HG02885 (cell line): Measurements from ENCODE around the gene CFAP99.
A peak's percentile ranks its signal among the peaks of the same experiment; 100 is the strongest.
"Not testable (repeated sequence)": the region's sequence is repeated elsewhere in the genome, so short reads cannot be mapped to it uniquely, and the experiment has no call there.

ENCODE experiments used
- ATAC-seq: cut with Tn5 transposase; IDR thresholded peaks from one replicate; pipeline ENCODE4 v1.9.1; 2021; ENCODE audit warnings: mild to moderate bottlenecking; ENCODE audit not compliant: unreplicated experiment, poor library complexity

CFAP99 gene

DNA sequence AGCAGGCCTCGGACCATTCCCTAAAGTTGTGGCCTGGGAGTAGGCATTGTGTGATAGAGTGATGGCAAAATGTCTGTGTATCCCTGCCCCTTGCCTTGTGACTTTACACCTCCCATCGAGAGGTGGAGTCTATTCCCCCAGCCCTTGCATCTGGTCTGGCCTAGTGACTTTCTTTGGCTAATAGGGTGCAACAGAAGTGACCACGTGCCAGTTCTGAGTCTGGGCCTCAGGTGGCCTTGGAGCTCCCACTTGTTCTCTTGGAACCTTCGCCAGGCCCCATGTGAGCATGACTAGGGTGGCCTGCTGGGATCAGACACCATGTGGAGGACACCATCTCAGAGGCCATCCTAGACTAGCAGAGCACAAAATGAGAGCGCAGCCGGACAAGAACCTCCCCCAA lies 46.3 kb downstream of the CFAP99 start:
- no peak for ATAC-seq

DNA sequence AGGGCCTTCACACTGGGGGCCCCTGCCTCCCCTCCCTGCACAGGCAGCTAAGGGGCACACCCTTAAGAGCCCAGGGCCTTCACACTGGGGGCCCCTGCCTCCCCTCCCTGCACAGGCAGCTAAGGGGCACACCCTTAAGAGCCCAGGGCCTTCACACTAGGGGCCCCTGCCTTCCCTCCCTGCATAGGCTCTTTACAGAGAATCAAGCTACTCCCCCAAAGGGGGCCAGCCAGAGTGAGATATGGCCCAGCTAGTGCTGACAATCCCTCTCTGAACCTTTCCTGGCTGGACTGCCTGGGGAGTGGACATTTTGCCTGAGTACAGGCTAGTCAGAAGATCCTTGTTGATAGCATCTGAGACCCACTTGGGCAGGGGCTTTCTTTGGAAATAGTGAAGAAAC lies 46.8 kb downstream of the CFAP99 start:
- not testable (repeated sequence) for ATAC-seq

DNA sequence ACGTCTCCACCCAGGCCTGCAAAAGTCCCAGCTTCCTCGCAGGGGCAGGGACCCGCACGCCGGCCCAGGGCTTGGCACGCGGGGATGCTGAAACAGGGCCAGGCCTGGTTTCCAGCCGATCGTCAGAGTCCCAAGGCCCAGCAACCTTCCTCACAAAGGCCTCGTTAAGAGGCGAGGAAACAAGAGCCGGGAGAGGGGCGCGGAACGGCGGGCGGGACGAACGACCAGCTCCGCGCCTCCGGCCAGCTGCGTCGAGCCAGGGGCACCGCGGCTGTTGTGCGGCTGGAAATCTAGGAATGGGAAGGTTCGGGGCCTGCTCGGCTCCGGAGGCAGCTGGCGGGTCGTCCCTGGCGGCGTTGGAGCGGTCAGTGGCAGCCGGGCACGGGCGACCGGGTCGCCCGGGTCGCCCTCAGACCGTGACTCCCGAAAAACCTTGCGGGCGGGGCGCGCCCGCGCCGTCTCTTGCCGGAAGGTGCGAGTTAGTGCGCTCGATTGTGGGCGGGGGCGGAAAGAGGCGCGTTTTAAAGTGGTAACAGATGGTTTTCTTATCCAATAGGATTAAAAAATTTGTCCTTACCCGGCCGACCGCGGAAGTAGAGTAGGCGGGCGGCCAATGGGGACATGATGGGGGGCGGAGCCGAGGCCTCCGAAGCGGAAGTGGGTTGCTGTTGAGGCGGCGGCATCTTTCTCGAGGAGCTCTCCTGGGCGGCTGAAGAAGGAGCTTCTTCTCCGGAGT lies 49.9 kb downstream of the CFAP99 start, which contains the start of gene RNF4:
RNF4 (plus strand) TSS at position 651 of the 736 bp plus-strand sequence. CDS start 21,388 bp downstream, outside the sequence.
- ATAC-seq = peak; percentile 84

DNA sequence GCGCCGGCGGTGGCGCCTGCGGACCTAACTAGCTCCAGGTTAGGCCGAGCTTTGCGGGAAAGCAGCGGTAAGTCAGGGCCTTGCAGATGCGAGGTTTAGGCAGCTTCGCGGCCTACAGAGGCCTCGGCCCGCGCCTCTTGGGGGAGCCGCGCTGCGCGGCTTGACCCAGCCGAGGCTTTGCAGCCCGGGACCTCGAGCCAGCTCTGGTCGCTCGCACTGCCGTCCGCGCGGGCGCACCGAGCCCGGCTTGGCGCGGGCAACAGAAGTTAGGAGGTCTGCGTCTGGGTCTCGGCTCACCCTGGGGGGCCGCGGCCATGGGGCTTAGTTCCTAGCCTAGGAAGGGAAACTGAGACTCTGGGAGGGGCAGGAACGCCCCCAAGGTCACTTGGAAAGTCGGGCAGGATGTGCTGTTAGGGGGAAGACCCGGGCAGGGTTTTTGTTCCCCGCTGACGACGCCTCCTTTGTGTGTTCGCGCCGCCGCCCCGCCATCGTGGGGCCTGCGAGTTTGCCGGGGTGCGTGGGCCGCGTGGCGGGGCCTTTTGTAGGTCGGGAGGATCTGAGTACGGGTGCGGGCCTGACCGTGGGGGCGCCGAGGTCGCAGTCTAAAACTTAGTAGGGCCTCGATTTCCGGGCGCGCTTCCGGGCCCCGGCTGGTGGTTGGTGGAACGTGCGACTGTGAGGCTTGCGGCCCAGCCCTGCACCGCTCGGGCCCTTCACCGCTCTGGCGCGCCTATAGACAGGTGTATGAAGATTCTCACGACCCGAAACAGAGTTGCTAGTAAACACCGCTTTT lies 50.6 kb downstream of the CFAP99 start:
- ATAC-seq = peak; percentile 51

DNA sequence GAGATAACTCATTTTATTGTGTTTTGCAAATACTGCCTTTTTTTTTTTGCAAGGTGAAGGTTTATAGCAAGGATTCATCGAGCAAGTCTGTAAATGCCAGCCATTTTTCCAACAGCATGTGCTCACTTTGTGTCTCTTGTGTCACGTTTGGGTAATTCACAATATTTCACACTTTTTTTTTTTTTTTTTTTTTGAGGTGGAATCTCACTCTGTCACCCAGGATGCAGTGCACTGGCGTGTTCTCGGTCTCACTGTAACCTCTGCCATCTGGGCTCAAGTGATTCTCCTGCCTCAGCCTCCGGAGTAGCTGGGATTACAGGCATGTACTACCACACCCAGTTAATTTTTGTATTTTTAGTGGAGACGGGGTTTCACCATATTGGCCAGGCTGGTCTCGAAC lies 52.0 kb downstream of the CFAP99 start:
- ATAC-seq = no peak

DNA sequence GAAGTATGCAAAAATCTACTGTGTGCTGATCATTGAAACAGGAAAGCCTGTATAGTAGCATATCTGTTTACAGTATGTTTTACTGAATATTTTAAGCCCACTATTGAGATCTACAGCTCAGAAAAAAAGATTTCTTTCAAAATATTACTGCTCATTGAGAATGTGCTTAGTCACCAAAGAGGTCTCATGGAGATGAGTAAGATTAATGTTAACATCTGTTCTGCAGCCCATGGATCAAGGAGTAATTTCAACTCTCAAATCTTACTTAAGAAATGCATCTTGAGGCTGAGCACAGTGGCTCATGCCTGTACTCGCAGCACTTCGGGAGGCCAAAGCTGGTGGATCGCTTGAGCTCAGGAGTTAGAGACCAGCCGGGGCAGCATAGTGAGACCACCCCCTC lies 53.4 kb downstream of the CFAP99 start:
- ATAC-seq = no peak

DNA sequence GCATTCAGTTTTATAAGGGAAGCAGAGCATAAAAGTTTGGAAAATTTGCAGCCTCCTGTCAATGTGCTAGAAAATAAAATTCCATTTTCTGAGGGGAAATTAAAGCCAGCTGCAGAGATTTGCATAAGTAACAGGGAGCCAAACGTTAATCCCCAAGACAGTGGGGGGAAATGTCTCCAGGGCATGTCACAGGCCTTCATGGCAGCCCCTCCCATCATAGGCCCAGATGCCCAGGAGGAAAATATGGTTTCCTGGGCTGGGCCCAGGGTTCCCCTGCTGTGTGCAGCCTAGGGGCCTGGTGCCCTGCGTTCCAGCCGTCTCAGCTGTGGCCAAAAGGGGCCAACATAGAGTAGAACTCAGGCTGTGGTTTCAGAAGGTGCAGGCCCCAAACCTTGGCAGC lies 59.5 kb downstream of the CFAP99 start:
- no peak for ATAC-seq

DNA sequence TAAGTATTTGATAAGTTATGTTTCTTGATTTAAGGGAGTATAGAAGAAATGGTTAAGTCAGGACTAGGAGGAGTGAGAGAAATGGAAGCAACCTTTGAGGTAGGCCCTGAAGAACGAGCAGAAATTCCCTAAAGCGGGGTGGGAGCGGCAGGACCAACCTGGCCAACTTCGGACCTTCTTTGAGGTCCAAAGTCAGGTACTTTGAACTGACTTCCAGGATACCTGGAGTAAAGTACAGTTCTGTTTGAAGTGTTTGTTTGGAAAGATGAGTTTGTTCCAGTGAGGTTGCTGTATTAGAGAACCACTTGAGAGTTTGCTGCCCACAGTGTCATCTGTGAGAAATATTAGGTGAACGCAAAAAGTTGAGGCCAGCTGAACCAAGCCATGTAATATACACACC lies 61.9 kb downstream of the CFAP99 start:
- ATAC-seq = no peak

DNA sequence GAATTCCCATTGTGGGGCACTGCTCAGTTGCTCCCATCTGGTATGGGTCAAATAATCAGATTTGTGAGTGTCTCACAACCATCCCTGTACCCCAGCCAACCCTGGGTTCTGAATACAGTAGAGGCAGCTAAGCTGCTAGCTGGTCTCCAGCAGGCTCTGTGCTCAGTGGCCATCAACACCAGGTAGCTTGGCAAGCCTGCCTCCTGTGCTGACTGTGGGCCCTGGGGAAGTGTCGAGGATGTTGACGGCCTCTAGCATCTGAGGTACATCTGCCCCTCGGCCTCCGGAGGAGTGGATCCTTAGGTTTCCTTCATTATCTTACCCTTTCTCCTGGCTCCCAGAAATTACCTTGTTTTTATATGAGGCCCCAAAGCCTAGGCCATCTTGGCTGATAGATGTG lies 63.4 kb downstream of the CFAP99 start:
- no peak for ATAC-seq

DNA sequence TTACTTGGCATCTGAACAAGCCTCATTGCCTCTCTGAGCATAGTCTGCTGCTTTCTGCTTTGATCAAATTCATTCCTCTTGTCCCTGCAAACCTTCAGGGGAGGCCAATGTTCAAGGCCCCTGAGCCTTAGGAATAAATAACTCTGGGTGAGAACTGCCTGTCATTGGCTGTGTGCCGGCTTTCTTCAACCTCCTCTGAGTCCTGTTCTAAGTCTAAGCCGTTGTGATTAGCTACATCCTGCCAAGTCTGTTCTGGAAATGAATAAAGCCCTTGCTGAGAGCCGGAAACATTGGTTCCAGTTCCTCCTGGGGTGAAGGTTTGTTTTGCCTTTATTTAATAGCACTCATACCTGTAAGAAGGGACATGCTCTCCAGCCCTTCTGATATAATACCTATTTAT lies 63.9 kb downstream of the CFAP99 start:
- peak; percentile 58 for ATAC-seq

DNA sequence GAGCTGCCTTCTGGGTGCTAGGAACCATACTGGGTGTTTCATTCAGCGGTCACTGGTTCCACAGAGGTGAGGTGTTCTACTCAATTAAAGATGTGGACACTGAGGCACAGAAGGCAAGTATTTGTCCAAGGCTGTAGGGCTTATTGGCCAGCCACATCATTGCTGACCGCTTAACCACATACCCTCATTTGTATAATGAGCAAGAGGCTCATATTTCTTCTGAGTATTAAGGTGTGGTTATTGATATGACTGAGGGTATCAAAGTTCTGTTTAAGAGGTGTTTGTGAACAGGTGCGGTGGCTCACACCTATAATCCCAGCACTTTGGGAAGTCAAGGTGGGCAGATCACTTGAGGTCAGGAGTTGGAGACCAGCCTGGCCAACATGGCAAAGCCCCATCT lies 64.5 kb downstream of the CFAP99 start:
- no peak for ATAC-seq

DNA sequence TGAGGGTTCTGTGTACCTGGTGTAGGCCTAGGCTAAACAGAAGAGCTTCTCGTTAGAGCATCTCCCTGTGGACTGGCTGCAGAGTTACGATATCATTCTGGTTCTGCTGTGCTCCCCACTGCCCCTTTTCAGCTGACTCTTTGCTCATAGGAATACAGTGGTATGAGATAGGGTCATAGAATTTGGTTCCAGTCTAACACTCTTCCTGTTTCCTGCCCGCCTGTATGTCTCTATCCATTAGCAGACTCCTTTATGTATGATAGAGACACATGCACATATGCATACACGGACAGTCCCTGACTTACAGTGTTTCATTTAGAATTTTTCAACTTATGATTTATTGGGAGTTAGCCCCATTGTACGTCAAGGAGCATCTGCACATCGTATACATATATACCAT lies 65.4 kb downstream of the CFAP99 start:
- no peak for ATAC-seq

DNA sequence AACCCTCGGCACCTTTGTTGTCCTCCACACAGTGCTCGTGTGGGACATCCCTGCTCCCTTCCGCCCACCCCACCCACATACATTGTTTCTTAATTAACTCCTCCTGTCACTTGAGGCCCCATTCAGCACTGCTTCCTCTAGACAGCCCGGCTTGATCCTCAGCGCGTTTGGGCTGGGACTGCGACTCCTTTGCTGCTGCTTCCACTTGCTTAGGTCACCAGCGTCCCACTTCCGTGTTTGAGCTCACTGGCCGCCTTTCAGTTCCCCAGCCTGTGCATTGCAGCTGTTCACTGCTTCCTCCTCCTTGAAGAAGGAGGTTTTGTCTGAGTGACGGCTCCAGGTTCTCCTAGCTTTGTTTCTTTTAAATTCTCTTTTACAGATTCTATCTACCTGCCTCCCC lies 66.2 kb downstream of the CFAP99 start:
- peak; percentile 66 for ATAC-seq

DNA sequence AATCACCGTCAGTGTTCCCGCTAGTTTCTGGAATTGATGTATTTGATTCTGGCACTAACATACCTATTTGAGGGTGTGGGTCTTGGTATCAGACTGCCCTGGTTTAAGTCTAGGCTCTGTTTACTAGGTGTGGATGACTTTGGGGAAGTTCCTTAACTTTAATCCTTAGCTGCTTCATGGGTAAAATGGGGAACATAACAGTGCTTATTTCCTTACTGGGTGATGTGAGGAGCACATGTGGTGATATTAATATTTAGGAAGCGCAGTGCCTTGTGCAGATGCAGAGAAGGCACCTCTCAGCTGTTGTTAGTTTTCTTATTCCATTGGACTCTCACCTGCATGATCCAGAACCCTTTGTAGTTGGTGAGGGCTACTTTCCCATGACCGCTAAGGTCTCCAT lies 67.2 kb downstream of the CFAP99 start:
- ATAC-seq = no peak

DNA sequence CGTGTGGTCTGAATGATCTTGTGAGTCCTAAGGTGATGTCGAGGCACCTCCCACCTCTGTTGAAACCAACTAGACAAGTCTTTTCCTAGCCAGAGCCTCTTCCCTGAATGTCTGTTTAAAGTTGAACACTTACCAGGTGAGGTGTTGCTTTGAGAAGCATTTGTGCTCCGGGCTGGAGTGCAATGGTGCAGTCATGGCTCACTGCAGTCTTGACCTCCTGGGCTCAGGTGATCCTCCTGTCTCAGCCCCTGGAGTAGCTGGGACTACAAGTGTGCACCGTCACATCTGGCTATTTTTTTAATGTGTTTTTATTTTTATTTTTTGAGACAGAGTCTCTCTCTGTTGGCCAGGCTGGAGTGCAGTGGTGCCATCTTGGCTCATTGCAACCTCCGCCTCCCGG lies 68.2 kb downstream of the CFAP99 start:
- no peak for ATAC-seq

DNA sequence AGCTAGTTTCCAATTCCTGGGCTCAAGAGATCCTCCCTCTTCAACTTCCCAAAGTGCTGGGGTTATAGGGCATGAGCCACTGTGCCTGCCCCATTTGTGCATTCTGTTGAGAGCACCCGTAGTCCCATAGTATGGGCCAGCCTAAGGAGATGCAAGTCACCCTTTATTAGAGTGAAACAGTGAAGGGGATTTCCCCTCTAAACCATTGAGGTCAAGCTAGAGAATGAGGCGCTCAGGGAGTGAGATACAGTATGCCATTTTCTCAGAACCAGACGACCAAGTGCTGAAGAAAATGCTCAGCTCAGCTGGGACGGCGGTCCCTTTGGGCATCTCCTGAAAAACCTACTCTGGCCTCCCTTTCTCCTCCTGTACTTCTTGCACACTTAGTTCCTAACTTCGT lies 68.9 kb downstream of the CFAP99 start:
- peak; percentile 70 for ATAC-seq

DNA sequence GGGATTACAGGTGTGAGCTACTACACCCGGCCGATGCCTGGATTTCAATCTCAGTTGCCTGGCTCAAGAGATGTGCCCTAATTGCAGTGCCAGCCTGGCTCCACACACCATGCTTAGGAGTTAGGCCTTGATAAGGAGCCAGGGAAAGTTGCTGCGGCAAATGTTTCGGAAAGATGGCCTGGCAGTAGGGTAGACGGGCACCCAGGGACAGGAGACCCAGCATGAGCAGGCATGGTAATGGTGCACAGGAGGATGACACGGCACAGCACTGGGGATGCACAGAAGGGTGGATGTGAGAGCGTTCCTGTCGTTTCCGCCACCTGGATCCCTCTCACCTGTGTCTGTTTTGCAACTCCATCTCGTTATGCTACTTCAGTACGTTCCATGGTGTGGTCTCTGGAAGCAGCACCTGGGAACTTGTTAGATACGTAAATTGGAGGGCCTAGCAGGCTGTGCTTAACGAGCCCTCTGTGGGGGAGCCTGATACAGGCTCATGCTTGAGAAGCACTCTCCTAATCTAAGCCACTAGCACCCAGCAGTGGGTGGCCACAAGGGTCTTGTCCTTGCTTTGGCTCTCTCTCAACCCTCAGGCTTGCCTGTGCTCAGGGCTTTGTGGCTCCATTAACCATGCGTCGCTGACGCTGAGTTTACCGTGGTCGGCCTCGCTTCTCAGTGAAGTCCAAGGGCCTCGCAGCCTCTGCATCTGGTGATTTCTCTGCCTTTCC lies 70.5 kb downstream of the CFAP99 start:
- ATAC-seq = no peak

DNA sequence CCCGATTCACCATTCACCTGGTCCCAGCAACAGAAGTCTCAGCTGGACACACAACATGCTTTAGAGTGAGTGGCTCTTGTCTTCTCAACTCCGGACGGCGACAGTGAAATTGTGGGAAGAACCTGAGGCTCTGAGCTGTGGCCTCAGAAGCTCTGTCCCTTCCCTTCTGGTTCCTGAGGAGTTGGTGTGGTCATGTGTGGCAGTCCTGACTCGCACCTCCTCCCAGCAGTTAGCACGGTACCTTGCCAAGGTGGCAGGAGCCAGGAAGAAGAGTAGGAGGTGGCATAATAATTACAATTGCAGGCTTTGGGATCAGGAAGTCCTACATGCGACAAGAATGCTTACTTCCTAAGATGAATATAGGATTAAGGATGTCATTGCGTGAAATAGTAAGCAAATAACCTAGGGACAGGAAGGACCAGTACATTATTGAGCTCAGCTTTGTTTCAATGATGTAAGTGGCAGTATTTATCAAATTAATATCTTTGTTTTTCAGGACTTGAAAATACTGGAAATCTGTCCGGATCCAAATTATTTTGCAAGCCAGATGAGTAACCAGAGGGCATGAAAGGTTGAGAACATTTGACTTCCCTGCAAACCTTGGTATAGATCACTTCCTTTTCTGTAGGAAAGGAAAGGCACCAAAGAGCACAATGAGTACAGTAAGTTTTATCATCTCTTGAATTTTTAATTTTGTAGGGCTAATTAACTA lies 71.2 kb downstream of the CFAP99 start:
- no peak for ATAC-seq

DNA sequence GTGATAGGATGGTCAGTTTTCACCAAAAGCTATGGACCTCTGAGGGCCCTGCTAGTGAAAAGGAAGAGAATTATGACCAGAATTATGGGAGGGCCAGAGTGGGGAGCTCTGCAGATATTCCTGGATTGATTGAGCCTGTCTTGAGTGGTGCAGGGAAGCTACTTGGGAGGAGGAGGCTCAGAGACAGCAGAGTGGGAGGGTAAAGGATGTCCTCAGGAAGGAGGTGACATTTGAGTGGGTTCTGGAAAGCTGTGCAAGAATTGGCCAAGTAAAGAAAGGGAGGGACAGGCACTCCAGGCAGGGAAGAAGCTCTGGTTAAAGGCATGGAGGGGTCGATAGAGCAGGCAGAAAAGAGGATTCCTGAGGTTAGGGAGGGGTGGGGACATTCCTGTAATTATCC lies 74.2 kb downstream of the CFAP99 start:
- no peak for ATAC-seq

DNA sequence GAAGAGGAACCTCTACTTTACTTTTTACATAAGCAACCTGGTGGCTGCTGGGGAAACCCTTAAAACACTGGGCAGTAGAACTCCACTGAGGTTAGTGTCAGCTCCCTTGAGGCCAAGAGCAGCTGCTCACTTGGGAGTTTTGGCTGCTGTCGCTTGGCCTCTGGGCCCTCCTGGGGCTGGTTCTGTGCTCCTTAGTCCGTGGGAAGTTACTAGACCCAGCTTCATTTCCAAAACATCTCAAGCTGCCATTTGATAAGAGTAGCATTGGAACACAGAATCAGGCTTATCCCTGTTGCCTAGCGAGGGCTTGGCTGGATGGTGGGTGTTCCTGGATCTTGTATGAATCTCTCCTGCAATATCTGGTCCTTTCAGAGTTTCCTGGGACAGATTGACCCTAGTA lies 76.2 kb downstream of the CFAP99 start:
- ATAC-seq = no peak

DNA sequence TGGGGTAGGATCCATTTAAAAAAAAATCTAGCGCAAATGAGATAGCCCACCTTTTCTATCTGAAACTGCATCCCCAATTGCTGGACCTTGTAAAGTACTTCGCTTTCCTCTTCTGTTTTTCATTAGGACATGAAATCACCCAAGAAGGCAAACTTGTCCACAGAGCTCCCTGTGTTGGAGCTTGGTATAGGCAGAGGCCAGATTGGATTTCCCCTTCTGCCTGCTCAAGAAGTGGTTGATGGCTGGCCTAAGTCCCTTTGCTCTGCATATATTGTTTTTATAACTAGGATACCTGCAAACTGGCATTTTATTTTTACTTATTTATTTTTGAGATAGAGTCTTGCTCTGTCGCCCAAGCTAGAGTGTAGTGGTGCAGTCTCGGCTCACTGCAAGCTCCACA lies 78.6 kb downstream of the CFAP99 start:
- ATAC-seq = no peak
